Loucy (cell line): ENCODE measurements around the gene TNNC2.

Source experiments
- H2AFZ ChIP-seq: fragments of 200-600 bp; sonication (generic); 2 replicates; pipeline ENCODE4 v1.6.0; 2016; ENCODE audit warnings: antibody characterized with exemption, mild to moderate bottlenecking, low read length, moderate library complexity
- H3F3A ChIP-seq: fragments of 200-600 bp; 2 replicates; pipeline ENCODE4 v1.6.0; 2016; ENCODE audit warnings: antibody characterized with exemption, low read depth, mild to moderate bottlenecking
- H3K27me3 ChIP-seq: fragments of 200-600 bp; sonication (generic); 2 replicates; pipeline ENCODE4 v1.6.1; 2014; ENCODE audit warnings: low read length, mild to moderate bottlenecking; ENCODE audit not compliant: insufficient read depth, poor library complexity, severe bottlenecking
- H3K36me3 ChIP-seq: fragments of 200-600 bp; sonication (generic); 2 replicates; pipeline ENCODE4 v1.6.1; 2016; ENCODE audit warnings: low read length; ENCODE audit not compliant: insufficient read depth
- H3K4me1 ChIP-seq: fragments of 200-600 bp; sonication (generic); 2 replicates; pipeline ENCODE4 v1.5.1; 2014; ENCODE audit warnings: low read length, mild to moderate bottlenecking; ENCODE audit not compliant: insufficient read depth, poor library complexity, severe bottlenecking
- H3K4me2 ChIP-seq: fragments of 200-600 bp; sonication (generic); 2 replicates; pipeline ENCODE4 v1.6.0; 2014; ENCODE audit warnings: antibody characterized with exemption, low read length, low read depth, mild to moderate bottlenecking; ENCODE audit not compliant: poor library complexity, severe bottlenecking
- H3K4me3 ChIP-seq: fragments of 200-600 bp; sonication (generic); 2 replicates; pipeline ENCODE4 v1.5.1; 2014; ENCODE audit warnings: low read length, mild to moderate bottlenecking, mixed read lengths; ENCODE audit not compliant: poor library complexity, severe bottlenecking
- H3K79me2 ChIP-seq: fragments of 200-600 bp; sonication (generic); 2 replicates; pipeline ENCODE4 v1.6.1; 2014; ENCODE audit warnings: low read length; ENCODE audit not compliant: insufficient read depth
- H3K9ac ChIP-seq: fragments of 200-600 bp; sonication (generic); 2 replicates; pipeline ENCODE4 v1.6.0; 2014; ENCODE audit warnings: mild to moderate bottlenecking, low read depth, low read length, moderate library complexity; ENCODE audit not compliant: poor library complexity, severe bottlenecking
- H3K9me2 ChIP-seq: fragments of 200-600 bp; sonication (generic); replicated peaks from 2 replicates; pipeline ENCODE4 v1.6.1; 2016; ENCODE audit warnings: low read depth, low read length, mixed read lengths
- H3K9me3 ChIP-seq: fragments of 200-600 bp; sonication (generic); 2 replicates; pipeline ENCODE4 v1.6.1; 2014; ENCODE audit warnings: mild to moderate bottlenecking, antibody characterized with exemption, low read length, low read depth; ENCODE audit not compliant: insufficient read depth
- H4K20me1 ChIP-seq: fragments of 200-600 bp; sonication (generic); 2 replicates; pipeline ENCODE4 v1.6.0; 2014; ENCODE audit warnings: antibody characterized with exemption, low read length, mild to moderate bottlenecking; ENCODE audit not compliant: insufficient read depth, poor library complexity, severe bottlenecking
- CTCF ChIP-seq: fragments of 200-600 bp; sonication (generic); conservative IDR thresholded peaks from 2 replicates; pipeline ENCODE4 v1.5.1; 2014; ENCODE audit warnings: mild to moderate bottlenecking, antibody characterized with exemption, low read length
- EZH2phosphoT487 ChIP-seq: fragments of 200-600 bp; IDR thresholded peaks from 2 replicates; pipeline ENCODE4 v1.6.1; 2018; ENCODE audit warnings: antibody characterized with exemption, mild to moderate bottlenecking, moderate library complexity, borderline replicate concordance

The TNNC2 gene

GRCh38 chr20:45783656-45784294 lies 43.3 kb downstream of the TNNC2 start:
- Histone ChIP-seq H3F3A (no peaks in the 10 kb centered on the region), H3K4me1 (peaks cover 4% of the 10 kb centered on the region), H3K9ac (no peak overlapping the region), H3K79me2 (no peaks in the 10 kb centered on the region), H3K36me3 (no peaks in the 10 kb centered on the region), H4K20me1 (no peaks in the 10 kb centered on the region), H3K9me3 (no peaks in the 10 kb centered on the region), H2AFZ (no peak overlapping the region), H3K9me2 (no peaks in the 10 kb centered on the region), H3K27me3 (no peaks in the 10 kb centered on the region), H3K4me3 (no peak overlapping the region), H3K4me2 (no peak overlapping the region)
- TF ChIP-seq CTCF = no peak
- no peak for TF ChIP-seq EZH2phosphoT487

- TF ChIP-seq CTCF (no peak), EZH2phosphoT487 (no peak)
- Histone ChIP-seq H3K79me2 (no peaks in the 10 kb centered on the region), H3K4me2 (no peak overlapping the region), H3K4me3 (no peak overlapping the region), H3K4me1 (peaks cover 4% of the 10 kb centered on the region), H3K9me3 (no peaks in the 10 kb centered on the region), H3K27me3 (no peaks in the 10 kb centered on the region), H3K36me3 (no peaks in the 10 kb centered on the region), H3K9me2 (no peaks in the 10 kb centered on the region), H3F3A (no peaks in the 10 kb centered on the region), H4K20me1 (no peaks in the 10 kb centered on the region), H2AFZ (no peak overlapping the region), H3K9ac (no peak overlapping the region)
These were observed 44.2 kb downstream of the TNNC2 start for GRCh38 chr20:45782890-45783289.

- TF ChIP-seq CTCF (no peak), EZH2phosphoT487 (no peak)
- Histone ChIP-seq H4K20me1 (no peaks in the 10 kb centered on the region), H3K36me3 (no peaks in the 10 kb centered on the region), H2AFZ (no peak overlapping the region), H3F3A (no peaks in the 10 kb centered on the region), H3K27me3 (no peaks in the 10 kb centered on the region), H3K4me1 (peaks cover 4% of the 10 kb centered on the region), H3K4me3 (no peak overlapping the region), H3K79me2 (no peaks in the 10 kb centered on the region), H3K9me3 (no peaks in the 10 kb centered on the region), H3K4me2 (no peak overlapping the region), H3K9me2 (no peaks in the 10 kb centered on the region), H3K9ac (no peak overlapping the region)
These were observed 45.7 kb downstream of the TNNC2 start for GRCh38 chr20:45781391-45781931.
